B cell (primary cell): ENCODE results near the gene PTPRS.

Experiments used
- EZH2 ChIP-seq: IDR thresholded peaks from 2 replicates; pipeline ENCODE4 v1.6.1; 2012; ENCODE audit warnings: borderline replicate concordance, low read depth, mild to moderate bottlenecking, moderate library complexity, low read length; ENCODE audit not compliant: insufficient read depth, poor library complexity, severe bottlenecking
- TF ChIP-seq, protein P1 (sequence below): fragments of 200-600 bp; IDR thresholded peaks from one replicate; pipeline ENCODE4 v1.8.0; 2022; ENCODE audit warnings: antibody characterized with exemption, mild to moderate bottlenecking

DNA sequence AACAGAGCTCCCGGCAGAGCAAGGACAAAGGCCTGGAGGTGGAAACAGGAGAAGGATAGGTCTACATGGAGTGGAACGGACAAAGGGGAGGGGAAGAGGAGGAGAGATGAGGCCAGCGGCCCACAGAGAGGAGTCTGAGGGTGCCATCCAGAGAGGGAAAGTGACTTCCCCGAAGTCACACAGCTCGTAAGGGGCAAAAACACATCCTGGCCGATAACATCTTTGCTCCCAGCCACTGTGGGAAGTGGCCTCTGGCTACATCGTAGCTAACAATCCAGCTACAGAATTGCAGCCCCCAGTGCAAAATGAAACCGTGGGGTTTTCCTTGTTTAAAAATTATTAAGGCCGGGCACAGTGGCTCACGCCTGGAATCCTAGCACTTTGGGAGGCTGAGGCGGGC is 11.5 kb downstream of the PTPRS start:
- TF ChIP-seq, protein P1, sequence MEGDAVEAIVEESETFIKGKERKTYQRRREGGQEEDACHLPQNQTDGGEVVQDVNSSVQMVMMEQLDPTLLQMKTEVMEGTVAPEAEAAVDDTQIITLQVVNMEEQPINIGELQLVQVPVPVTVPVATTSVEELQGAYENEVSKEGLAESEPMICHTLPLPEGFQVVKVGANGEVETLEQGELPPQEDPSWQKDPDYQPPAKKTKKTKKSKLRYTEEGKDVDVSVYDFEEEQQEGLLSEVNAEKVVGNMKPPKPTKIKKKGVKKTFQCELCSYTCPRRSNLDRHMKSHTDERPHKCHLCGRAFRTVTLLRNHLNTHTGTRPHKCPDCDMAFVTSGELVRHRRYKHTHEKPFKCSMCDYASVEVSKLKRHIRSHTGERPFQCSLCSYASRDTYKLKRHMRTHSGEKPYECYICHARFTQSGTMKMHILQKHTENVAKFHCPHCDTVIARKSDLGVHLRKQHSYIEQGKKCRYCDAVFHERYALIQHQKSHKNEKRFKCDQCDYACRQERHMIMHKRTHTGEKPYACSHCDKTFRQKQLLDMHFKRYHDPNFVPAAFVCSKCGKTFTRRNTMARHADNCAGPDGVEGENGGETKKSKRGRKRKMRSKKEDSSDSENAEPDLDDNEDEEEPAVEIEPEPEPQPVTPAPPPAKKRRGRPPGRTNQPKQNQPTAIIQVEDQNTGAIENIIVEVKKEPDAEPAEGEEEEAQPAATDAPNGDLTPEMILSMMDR = no peak
- TF ChIP-seq EZH2 = no peak
